Tibial nerve (tissue), 4 donors: ENCODE data around the gene ERBB4. TPM values are rescaled to one million over a fixed set of nuclear protein-coding genes. Genes with fewer than 3 reads are reported as not detected.

Source experiments
- DNase-seq, 2 donors: peaks; one replicate each; pipeline ENCODE4 v3.0.0-alpha.2; 2019; ENCODE audit warnings: low spot score in 2 of 2
- H3K27ac ChIP-seq, 4 donors: fragments of 200-600 bp; sonication (generic) in 3 of 4; one replicate each; pipeline ENCODE4 v1.5.1; 2017 to 2019; ENCODE audit warnings: mild to moderate bottlenecking in 1 of 4
- H3K27me3 ChIP-seq, 2 donors: fragments of 200-600 bp; sonication (generic) in 1 of 2; one replicate each; pipeline versions ENCODE4 v1.5.1 to v1.6.0; 2017 to 2019
- H3K36me3 ChIP-seq, 3 donors: fragments of 200-600 bp; sonication (generic); one replicate each; pipeline ENCODE4 v1.5.1; 2018 to 2019
- H3K4me1 ChIP-seq, 4 donors: fragments of 200-600 bp; sonication (generic) in 3 of 4; one replicate each; pipeline ENCODE4 v1.5.1; 2017 to 2019
- H3K4me3 ChIP-seq, 4 donors: fragments of 200-600 bp; sonication (generic) in 3 of 4; one replicate each; pipeline ENCODE4 v1.5.1; 2017 to 2019; ENCODE audit warnings: mild to moderate bottlenecking in 1 of 4, moderate library complexity in 1 of 4
- H3K9me3 ChIP-seq, 4 donors: fragments of 200-600 bp; sonication (generic) in 3 of 4; one replicate each; pipeline ENCODE4 v1.5.1; 2017 to 2019
- CTCF ChIP-seq, 5 experiments: fragments of 200-600 bp in 3 of 5; fragments of 450-650 bp in 2 of 5; sonication (generic) in 3 of 5; IDR thresholded peaks; one replicate each; pipeline ENCODE4 v1.5.1; 2016 to 2019; ENCODE audit warnings: antibody characterized with exemption in 5 of 5, mild to moderate bottlenecking in 3 of 5, moderate library complexity in 2 of 5
- EP300 ChIP-seq, 2 donors: sonication (generic); formaldehyde crosslinking; IDR thresholded peaks; one replicate each; pipeline ENCODE4 v1.6.1; 2017; ENCODE audit warnings: antibody characterized with exemption in 2 of 2, mild to moderate bottlenecking in 1 of 2
- POLR2A ChIP-seq, 2 donors: fragments of 450-650 bp; IDR thresholded peaks; one replicate each; pipeline ENCODE4 v1.6.1; 2017; ENCODE audit warnings: antibody characterized with exemption in 2 of 2, mild to moderate bottlenecking in 2 of 2, moderate library complexity in 2 of 2
- WGBS, 2 donors: methylation state at CpG; one replicate each; pipeline ENCODE4 v1.1.5; 2018; 5-methylcytosine and 5-hydroxymethylcytosine counted together
- total RNA-seq, 4 donors: library from RNA; depleted of rRNA; stranded (reverse); fragments of >200 nt; gene quantifications; one replicate each; pipeline ENCODE4 v1.1.0, GENCODE V29; 2016

ERBB4 gene
- total RNA-seq, 4 donors from 2014 or later = 2.4 to 3.3 (median 2.9) TPM

- H3K27ac ChIP-seq = no peak overlapping the region
- no peak overlapping the region for H3K4me3 ChIP-seq
- no peaks in the 10 kb centered on the region for H3K4me1 ChIP-seq
- 91 to 94% methylated on average over 2 of the region's 2 CpGs for WGBS, 2 donors
- H3K27me3 ChIP-seq = no peaks in the 10 kb centered on the region
- TF ChIP-seq EP300 (IDR thresholded peaks at IDR 0.05) = no peak
- TF ChIP-seq POLR2A (IDR thresholded peaks at IDR 0.05) = no peak
- H3K36me3 ChIP-seq = no peaks in the 10 kb centered on the region
- DNase-seq = no peak
- H3K9me3 ChIP-seq = no peaks in the 10 kb centered on the region
Observed at GRCh38 chr2:212042562-212042961, 496.0 kb downstream of the ERBB4 start.

GRCh38 chr2:212037062-212037461 is 501.5 kb downstream of the ERBB4 start:
- H3K4me3 ChIP-seq = no peak overlapping the region
- TF ChIP-seq EP300 (IDR thresholded peaks at IDR 0.05) = no peak
- no peak for DNase-seq
- H3K4me1 ChIP-seq = no peaks in the 10 kb centered on the region
- no peaks in the 10 kb centered on the region for H3K36me3 ChIP-seq
- H3K27me3 ChIP-seq = no peaks in the 10 kb centered on the region
- H3K27ac ChIP-seq = no peak overlapping the region
- no peaks in the 10 kb centered on the region for H3K9me3 ChIP-seq

GRCh38 chr2:212034841-212035585 is 503.6 kb downstream of the ERBB4 start:
- no peak overlapping the region for H3K27ac ChIP-seq
- H3K27me3 ChIP-seq = no peaks in the 10 kb centered on the region
- DNase-seq = no peak
- TF ChIP-seq EP300 (IDR thresholded peaks at IDR 0.05) (no peak), CTCF (IDR thresholded peaks at IDR 0.05) (no peak), POLR2A (IDR thresholded peaks at IDR 0.05) (no peak)
- H3K4me3 ChIP-seq = no peak overlapping the region
- 88% methylated on average over 4 of the region's 4 CpGs for WGBS, 2 donors
- no peaks in the 10 kb centered on the region for H3K4me1 ChIP-seq
- no peaks in the 10 kb centered on the region for H3K36me3 ChIP-seq
- H3K9me3 ChIP-seq = no peaks in the 10 kb centered on the region

- H3K27ac ChIP-seq = no peak overlapping the region
- DNase-seq = no peak
- H3K4me3 ChIP-seq = no peak overlapping the region
- H3K4me1 ChIP-seq = no peaks in the 10 kb centered on the region
- H3K27me3 ChIP-seq = no peaks in the 10 kb centered on the region
- no peaks in the 10 kb centered on the region for H3K9me3 ChIP-seq
- H3K36me3 ChIP-seq = no peaks in the 10 kb centered on the region
- TF ChIP-seq CTCF (IDR thresholded peaks at IDR 0.05) = no peak
- TF ChIP-seq EP300 (IDR thresholded peaks at IDR 0.05) = no peak
- no peak for TF ChIP-seq POLR2A (IDR thresholded peaks at IDR 0.05)
Observed at GRCh38 chr2:212033888-212034287, 504.7 kb downstream of the ERBB4 start.

- TF ChIP-seq POLR2A (IDR thresholded peaks at IDR 0.05) (no peak), EP300 (IDR thresholded peaks at IDR 0.05) (no peak), CTCF (IDR thresholded peaks at IDR 0.05) (no peak)
- no peak for DNase-seq
- Histone ChIP-seq H3K27ac (no peak overlapping the region), H3K9me3 (no peaks in the 10 kb centered on the region), H3K36me3 (no peaks in the 10 kb centered on the region), H3K27me3 (no peaks in the 10 kb centered on the region), H3K4me3 (no peak overlapping the region), H3K4me1 (no peaks in the 10 kb centered on the region)
- 32 to 37% methylated on average over 1 of the region's 1 CpG for WGBS, 2 donors
Observed at GRCh38 chr2:212032536-212033219, 505.9 kb downstream of the ERBB4 start.

GRCh38 chr2:212032032-212032431 is 506.6 kb downstream of the ERBB4 start:
- H3K4me1 ChIP-seq = no peaks in the 10 kb centered on the region
- 30 to 72% methylated on average over 1 of the region's 1 CpG for WGBS, 2 donors

More at GRCh38 chr2:212032032-212032431, 506.6 kb downstream of the ERBB4 start:
- no peak for DNase-seq
- no peak for TF ChIP-seq POLR2A (IDR thresholded peaks at IDR 0.05)
- TF ChIP-seq CTCF (IDR thresholded peaks at IDR 0.05) = no peak
- no peak for TF ChIP-seq EP300 (IDR thresholded peaks at IDR 0.05)
- Histone ChIP-seq H3K9me3 (no peaks in the 10 kb centered on the region), H3K27me3 (no peaks in the 10 kb centered on the region), H3K4me3 (no peak overlapping the region), H3K27ac (no peak overlapping the region), H3K36me3 (no peaks in the 10 kb centered on the region)
